GM13976 (cell line): ENCODE measurements around the gene RNF121.

Experiments
- DNase-seq: peaks from one replicate; pipeline ENCODE4 v3.0.0; 2012; ENCODE audit warnings: low spot score
- in situ Hi-C: fragments of 300-500 bp; cut with MboI; formaldehyde crosslinking; loops from one replicate; pipeline ENCODE4 v1.12.0; 2022; ENCODE audit warnings: low sequenced_read_pairs, mixed read lengths, inconsistent platforms; ENCODE audit not compliant: unreplicated experiment
- TF ChIP-seq, protein P1 (sequence below): IDR thresholded peaks from 2 replicates; pipeline ENCODE4 v1.5.1; 2012; ENCODE audit warnings: borderline replicate concordance, mild to moderate bottlenecking; ENCODE audit not compliant: insufficient read depth; ENCODE audit errors: extremely low read depth, missing control alignments, control extremely low read depth

Gene RNF121

GRCh38 chr11:72014761-72015320 is 86.0 kb downstream of the RNF121 start:
- TF ChIP-seq, protein P1, sequence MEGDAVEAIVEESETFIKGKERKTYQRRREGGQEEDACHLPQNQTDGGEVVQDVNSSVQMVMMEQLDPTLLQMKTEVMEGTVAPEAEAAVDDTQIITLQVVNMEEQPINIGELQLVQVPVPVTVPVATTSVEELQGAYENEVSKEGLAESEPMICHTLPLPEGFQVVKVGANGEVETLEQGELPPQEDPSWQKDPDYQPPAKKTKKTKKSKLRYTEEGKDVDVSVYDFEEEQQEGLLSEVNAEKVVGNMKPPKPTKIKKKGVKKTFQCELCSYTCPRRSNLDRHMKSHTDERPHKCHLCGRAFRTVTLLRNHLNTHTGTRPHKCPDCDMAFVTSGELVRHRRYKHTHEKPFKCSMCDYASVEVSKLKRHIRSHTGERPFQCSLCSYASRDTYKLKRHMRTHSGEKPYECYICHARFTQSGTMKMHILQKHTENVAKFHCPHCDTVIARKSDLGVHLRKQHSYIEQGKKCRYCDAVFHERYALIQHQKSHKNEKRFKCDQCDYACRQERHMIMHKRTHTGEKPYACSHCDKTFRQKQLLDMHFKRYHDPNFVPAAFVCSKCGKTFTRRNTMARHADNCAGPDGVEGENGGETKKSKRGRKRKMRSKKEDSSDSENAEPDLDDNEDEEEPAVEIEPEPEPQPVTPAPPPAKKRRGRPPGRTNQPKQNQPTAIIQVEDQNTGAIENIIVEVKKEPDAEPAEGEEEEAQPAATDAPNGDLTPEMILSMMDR, result no peak
- in situ Hi-C loops, result no loop called here
- peak; percentile 10 for DNase-seq

- TF ChIP-seq, protein P1, result peak; percentile 66
- DNase-seq, result peak; percentile 41
- in situ Hi-C loops, result no loop called here
These were observed 86.7 kb downstream of the RNF121 start for GRCh38 chr11:72015511-72016061.

GRCh38 chr11:72018171-72018570 is 89.3 kb downstream of the RNF121 start:
- in situ Hi-C loops, result no loop called here
- no peak for DNase-seq
- TF ChIP-seq, protein P1, result no peak

- DNase-seq, result no peak
- TF ChIP-seq, protein P1, result no peak
- in situ Hi-C loops, result loop anchor here (5.0 kb wide), 1 partner anchor 69 kb away; no protein-coding TSS in a partner anchor
These were observed 94.5 kb downstream of the RNF121 start for GRCh38 chr11:72023335-72023734.

- in situ Hi-C loops, result loop anchor here (5.0 kb wide), 1 partner anchor 68 kb away; no protein-coding TSS in a partner anchor
- TF ChIP-seq, protein P1, result no peak
- DNase-seq, result no peak
These were observed 95.4 kb downstream of the RNF121 start for GRCh38 chr11:72024069-72024754.

- TF ChIP-seq, protein P1, result no peak
- in situ Hi-C loops, result no loop called here
- DNase-seq, result no peak
These were observed 97.2 kb downstream of the RNF121 start for GRCh38 chr11:72026090-72026489.
